HUDEP-2 (cell line): ENCODE data around the gene MSMP.
A peak's percentile ranks its signal among the peaks of the same experiment; 100 is the strongest.

Source experiments
- DNase-seq, 76 experiments: peaks; one replicate each; lab custom pipeline; 2025; ENCODE audit not compliant: unreplicated experiment in 76 of 76; lab: John Stamatoyannopoulos, UW

MSMP gene

GRCh38 chr9:35726931-35727330 lies 27.1 kb downstream of the MSMP start:
- peak in 66 of 76 experiments; percentile 2 to 74 (median 48) for DNase-seq

DNA sequence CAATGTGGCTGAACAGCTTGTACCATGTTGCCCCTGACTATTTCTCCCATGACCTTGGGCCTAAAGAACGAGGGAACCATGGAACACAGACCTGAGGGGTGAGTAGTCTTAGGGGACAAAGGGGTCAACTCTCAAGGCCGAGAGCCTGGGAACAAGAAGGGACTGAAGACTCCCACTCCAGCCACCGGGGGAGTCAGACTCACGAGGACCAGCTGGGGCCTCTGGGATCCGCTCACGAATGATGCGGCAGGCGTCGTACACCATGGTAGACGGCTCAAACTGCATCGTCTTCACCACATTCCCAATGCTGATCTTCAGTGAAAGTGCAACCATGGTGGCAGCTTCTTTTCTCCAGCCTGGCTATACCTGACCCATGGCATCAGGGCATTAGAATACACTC lies 28.7 kb downstream of the MSMP start:
- no peak for DNase-seq

DNA sequence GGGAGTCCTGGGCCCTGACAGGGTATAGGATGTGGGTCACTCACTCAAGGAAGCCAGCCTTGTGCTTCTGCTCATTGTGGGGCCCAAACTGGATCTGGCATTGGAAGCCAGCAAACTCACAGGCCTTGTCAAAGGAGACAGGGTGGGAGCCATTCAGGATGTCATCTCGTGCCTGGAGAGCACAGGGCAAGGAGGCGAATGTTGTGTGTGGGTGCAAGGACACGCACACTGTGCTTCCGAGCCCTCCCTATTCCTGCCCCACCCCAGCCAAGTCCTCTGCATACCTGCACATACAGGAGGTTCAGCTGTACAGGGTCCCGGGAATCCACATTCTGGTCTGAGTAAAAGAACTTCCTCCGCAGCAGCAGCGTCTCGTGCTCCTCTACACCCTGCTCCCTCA lies 30.2 kb downstream of the MSMP start:
- no peak for DNase-seq

DNA sequence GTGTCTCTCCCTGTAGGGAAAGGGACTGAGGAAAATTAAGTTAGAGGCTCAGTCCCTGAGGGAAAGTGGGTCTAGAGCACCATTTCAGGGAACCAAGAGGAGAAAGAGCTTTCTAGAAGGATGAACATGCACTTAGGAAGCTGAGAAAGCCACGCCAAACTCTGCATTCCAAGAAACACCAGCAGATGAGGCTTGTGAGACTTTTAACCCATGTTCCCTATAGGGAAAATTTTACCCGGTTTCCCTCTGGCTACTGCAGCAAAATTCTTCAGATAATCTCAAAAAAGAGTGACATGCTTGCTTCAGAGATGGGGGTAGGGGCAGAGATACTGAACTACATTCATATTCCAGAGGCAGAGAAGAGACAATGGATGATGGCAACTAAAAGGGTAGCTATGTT lies 30.6 kb downstream of the MSMP start:
- no peak for DNase-seq

DNA sequence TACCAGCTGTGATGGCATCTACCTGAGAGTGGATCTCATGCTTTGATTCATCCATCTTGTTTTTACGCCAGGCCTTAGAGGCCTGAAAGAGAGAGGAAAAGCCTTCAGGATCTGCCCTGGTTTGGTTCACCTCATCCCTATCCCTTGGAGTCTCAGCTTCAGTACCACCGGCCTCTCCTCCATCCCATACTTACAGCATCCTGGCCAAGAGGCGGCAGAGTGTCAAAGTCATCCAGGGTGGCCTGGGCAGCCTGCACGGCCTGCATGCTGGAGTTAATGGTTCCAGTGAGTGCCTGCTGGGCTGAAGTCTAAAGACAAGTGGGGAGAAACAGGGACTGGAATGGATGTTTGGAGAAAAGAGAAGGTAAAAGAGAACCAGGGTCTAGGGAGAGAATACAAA lies 34.5 kb downstream of the MSMP start:
- DNase-seq: no peak

GRCh38 chr9:35718721-35719511 lies 35.2 kb downstream of the MSMP start:
- DNase-seq: no peak

DNA sequence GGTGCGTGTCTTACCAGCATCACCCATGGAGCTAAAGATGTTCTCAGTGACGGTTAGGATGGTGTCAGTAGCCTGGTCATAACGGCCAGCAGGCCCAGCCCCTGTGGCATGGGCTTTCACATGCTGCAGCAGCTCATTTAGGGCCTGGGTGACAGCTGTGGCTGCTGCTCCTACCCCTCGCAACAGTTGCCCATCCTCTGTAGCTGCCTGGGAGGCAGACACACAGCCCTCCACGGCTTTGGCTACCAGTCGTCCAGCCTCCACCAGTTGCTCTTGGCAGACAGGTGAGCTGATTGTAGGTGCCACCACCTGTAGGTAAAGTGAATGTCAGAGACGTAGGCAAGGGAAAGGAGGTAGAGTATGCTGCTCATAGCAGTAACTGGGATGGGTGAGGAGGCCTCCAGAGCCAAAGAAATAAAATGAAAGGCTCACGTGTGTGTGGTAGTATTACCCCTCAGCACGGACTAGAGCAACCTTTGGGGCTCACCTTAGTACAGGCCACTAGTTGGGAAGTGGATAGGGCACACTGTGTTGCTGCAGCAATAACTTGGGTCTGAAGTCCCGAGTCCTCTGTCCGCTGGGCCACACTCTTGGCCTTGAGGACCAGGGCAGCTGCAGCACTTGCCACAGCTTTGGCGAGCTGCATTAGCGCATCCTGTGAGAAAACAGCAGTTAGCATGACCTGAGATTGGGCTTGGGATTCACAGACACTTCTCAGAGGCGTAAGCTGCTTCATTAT lies 36.8 kb downstream of the MSMP start:
- DNase-seq: no peak

GRCh38 chr9:35716230-35716629 lies 37.8 kb downstream of the MSMP start:
- DNase-seq: no peak

- DNase-seq: no peak
Observed at GRCh38 chr9:35714579-35715252, 39.4 kb downstream of the MSMP start.

DNA sequence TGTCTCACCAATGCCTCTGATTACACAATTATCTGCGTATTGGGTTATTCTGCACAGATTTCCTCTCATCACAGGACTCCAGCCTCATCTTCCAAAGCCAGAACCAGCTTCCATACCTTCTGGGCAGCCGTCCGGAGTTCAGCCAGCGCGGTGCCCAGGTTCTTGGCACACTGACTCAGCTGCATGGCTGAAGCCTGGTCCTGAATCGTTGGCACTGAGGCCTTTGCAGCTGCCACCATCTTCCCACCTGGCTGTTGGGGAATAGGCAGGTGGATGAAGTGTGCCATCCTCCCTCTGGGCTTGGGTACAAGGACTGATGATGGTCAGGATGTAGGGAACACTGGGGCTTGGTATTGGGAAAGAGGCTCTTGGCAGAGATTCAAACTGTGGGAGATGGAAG lies 40.0 kb downstream of the MSMP start:
- DNase-seq: no peak

DNA sequence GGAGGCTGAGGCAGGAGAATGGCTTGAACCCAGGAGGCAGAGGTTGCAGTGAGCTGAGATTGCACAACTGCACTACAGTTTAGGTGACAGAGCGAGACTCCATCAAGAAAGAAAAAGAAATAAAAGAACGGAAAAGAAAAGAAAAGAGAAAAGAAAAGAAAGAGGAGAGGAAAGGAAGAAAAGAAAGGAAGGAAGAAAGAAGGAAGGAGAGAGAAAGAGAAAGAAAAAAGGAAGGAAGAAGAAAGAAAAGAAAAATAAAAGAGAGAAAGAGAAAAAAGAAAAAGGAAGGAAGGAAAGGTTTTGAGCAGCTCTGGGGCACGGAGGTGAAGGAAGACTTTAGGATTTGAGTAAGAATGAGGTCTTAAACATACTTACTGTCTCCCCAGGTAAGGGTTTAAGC lies 40.5 kb downstream of the MSMP start:
- DNase-seq: no peak

DNA sequence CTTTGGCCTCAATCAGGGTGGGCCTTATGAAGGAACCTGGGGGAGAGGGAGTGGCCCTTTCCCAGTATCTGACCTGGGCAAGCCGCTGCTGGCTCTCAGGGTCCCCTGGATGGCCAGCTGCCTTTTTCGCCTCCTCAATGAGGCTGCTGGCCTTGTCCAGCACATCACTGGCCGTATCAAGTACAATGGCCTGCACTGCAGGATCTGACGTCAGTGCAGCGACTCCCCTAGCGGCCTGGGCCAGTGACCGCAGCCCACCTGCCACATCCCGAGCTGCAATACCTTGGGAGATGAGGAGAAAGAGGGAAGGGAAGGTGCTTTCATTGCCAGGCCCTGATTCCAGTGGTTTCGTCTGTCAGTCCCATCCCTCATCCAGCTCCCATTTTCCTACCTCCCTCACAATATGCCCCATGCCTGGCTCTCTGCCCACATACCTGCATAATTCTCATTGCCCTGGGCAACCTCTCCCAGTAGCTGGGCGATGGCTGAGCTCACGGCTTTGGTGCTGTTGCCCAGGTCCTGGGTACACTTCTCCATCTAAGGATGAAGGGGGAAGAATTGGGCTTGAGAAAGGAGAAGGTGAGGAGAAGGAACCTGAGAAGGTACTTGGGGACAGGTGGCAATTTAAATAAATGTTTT lies 41.2 kb downstream of the MSMP start:
- DNase-seq: no peak

GRCh38 chr9:35711501-35712428 lies 42.3 kb downstream of the MSMP start:
- no peak for DNase-seq

DNA sequence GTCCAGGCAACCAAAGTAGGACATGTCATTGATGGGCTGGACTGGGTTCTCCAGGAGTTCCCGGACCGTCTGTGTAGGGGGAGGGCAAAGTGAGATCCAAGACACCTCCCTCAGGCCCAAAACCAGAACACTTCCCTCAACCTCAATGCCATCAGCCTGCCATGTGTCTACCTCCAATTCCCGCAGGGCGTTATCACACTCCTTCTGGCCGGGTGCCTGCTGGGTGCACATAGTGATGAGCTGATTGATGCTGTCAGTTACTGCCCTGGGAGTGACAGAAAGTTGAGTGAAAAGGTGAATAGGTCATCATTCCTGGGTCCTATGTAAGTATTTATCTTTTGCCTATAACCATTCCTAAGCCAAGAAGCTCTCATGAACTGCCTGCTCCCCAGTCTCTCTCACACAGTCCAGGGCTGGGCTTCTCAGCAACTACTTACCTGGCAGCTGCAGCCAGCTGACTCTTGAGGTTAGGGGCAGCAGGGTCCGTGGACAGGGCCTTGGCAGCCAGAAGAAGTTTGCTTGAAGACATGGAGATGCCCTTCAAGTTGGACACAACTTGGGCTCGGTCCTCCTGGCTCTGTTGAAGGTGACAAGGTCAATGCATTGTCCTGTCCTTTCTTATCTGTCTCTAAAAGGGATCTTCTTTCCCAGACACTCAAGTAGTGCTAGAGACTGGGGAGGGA lies 43.1 kb downstream of the MSMP start:
- DNase-seq: no peak

DNA sequence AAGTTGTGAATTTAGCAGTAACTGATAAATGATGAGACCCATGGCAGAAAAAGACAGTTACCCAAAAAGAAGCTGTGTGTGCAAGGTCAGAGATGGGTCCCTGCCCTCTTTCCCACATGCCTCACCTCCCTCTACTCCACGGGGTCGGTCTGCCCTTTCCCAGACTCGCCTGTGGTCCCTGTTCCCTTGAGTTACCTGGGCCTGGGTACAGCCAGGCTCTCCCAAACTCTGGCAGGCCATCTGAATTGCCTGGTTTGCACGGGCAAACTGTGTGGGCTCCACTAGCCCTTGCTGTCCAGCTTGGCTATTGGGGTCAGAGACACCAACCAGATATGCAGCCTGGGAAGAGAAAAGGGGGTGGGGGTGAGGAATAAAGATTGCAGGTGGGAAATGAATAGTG lies 45.9 kb downstream of the MSMP start:
- DNase-seq: no peak

DNA sequence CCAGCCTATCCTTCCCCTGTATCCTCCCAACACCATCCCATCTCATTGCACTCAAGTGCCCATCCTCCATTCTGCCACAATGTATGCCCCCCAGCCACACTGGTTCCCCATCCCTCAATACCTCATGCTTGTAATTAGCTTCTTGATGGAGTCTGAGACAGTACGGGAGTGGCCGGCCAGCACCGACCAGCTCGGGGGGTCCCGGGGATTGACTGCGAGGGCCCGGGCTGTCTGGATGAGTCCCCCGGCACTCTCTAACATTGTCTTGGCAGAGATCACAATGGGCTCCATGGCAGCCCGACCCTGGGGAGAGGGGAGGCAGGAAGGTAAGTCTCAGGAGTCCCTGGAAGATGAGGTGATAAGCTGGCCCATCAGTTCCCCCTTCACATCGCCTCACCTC lies 47.1 kb downstream of the MSMP start:
- DNase-seq: no peak

- DNase-seq: no peak
Observed at GRCh38 chr9:35705836-35706430, 48.1 kb downstream of the MSMP start.

- DNase-seq: no peak
Observed at GRCh38 chr9:35705372-35705771, 48.7 kb downstream of the MSMP start.
